Right lobe of liver (tissue), 4 donors: ENCODE measurements around the gene DNAH14.

ENCODE experiments used
- POLR2A ChIP-seq: fragments of 450-650 bp; IDR thresholded peaks from one replicate; pipeline ENCODE4 v1.6.1; 2017; ENCODE audit warnings: antibody characterized with exemption, mild to moderate bottlenecking
- TF ChIP-seq, protein P1 (sequence below), 4 donors: fragments of 200-600 bp in 3 of 4; fragments of 450-650 bp in 1 of 4; IDR thresholded peaks; one replicate each; pipeline versions ENCODE4 v1.5.1 to v1.8.0; 2016 to 2022; ENCODE audit warnings: antibody characterized with exemption in 4 of 4, mild to moderate bottlenecking in 2 of 4
- donor health status: DM: no; HTN: no; CAD: no.
- donor health status: DM: no; HTN: no; CAD: no.
- donor health status: DM: no; HTN: yes; CAD: no.

GRCh38 chr1:224882264-224882663 is 47.2 kb upstream of the DNAH14 start:
- TF ChIP-seq, protein P1, sequence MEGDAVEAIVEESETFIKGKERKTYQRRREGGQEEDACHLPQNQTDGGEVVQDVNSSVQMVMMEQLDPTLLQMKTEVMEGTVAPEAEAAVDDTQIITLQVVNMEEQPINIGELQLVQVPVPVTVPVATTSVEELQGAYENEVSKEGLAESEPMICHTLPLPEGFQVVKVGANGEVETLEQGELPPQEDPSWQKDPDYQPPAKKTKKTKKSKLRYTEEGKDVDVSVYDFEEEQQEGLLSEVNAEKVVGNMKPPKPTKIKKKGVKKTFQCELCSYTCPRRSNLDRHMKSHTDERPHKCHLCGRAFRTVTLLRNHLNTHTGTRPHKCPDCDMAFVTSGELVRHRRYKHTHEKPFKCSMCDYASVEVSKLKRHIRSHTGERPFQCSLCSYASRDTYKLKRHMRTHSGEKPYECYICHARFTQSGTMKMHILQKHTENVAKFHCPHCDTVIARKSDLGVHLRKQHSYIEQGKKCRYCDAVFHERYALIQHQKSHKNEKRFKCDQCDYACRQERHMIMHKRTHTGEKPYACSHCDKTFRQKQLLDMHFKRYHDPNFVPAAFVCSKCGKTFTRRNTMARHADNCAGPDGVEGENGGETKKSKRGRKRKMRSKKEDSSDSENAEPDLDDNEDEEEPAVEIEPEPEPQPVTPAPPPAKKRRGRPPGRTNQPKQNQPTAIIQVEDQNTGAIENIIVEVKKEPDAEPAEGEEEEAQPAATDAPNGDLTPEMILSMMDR (IDR thresholded peaks at IDR 0.05) = no peak
- no peak for TF ChIP-seq POLR2A
